ENCODE results near the gene KBTBD4. TPM values are rescaled to one million over a fixed set of nuclear protein-coding genes. Genes with fewer than 3 reads are reported as not detected.

KBTBD4 gene
- total RNA-seq, 1 experiment from 2014 or later: 15.9 TPM

GRCh38 chr11:47589584-47589976 is 10.8 kb upstream of the KBTBD4 start:
- no peaks in the 10 kb centered on the region for H4K20me1 ChIP-seq (ENCODE audit: control insufficient read depth, insufficient read depth, insufficient read length)
- no peak overlapping the region for H2BK20ac ChIP-seq (ENCODE audit: low read depth, low read length, poor library complexity, severe bottlenecking)
- no peak overlapping the region for H2BK120ac ChIP-seq (ENCODE audit: low read depth, low read length, poor library complexity, severe bottlenecking)
- H2BK12ac ChIP-seq (ENCODE audit: insufficient read length, low read depth, low read length): no peak overlapping the region
- H3T11ph ChIP-seq (ENCODE audit: low read length): no peak overlapping the region
- H4K91ac ChIP-seq (ENCODE audit: insufficient read length, low read depth, low read length): no peak overlapping the region
- H3K4ac ChIP-seq (ENCODE audit: low read depth, low read length): no peak overlapping the region
- H3K9me3 ChIP-seq (ENCODE audit: control insufficient read depth, low read depth, low read length): no peaks in the 10 kb centered on the region
- TF ChIP-seq CTCF (conservative IDR thresholded peaks at IDR 0.05): no peak
- no peak overlapping the region for H3K14ac ChIP-seq (ENCODE audit: insufficient read depth, low read length)
- no peaks in the 10 kb centered on the region for H3K79me2 ChIP-seq (ENCODE audit: insufficient read depth, low read length)
- WGBS (ENCODE audit: extremely low coverage, insufficient read length, low lambda C conversion rate): no CpG with 5 or more reads among the region's 51 CpGs
- no peak overlapping the region for H3K4me2 ChIP-seq (ENCODE audit: insufficient read depth, insufficient read length, low read length)
- H4K8ac ChIP-seq (replicated peaks; ENCODE audit: insufficient read length, low read depth, low read length): no peak overlapping the region
- peaks cover 9% of the 10 kb centered on the region; the same call in 1 of the 2 replicates for H3K27me3 ChIP-seq (ENCODE audit: insufficient read depth, low read length)
- no peak overlapping the region for H2AK5ac ChIP-seq (ENCODE audit: insufficient read length, low read length)
- no peak overlapping the region for H3K23ac ChIP-seq (ENCODE audit: insufficient read length, low read depth, low read length)
- H3K56ac ChIP-seq (ENCODE audit: insufficient read length, low read depth, low read length): no peak overlapping the region
- H2BK5ac ChIP-seq (ENCODE audit: insufficient read length, low read length): no peak overlapping the region
- H3K18ac ChIP-seq (ENCODE audit: insufficient read length, low read depth, low read length): no peak overlapping the region
- no peak overlapping the region for H4K5ac ChIP-seq (ENCODE audit: insufficient read length, low read depth, low read length)
- H3K4me3 Mint-ChIP-seq: no peak overlapping the region
- H3K27me3 Mint-ChIP-seq (ENCODE audit: low read depth): peaks cover 27% of the 10 kb centered on the region
- no peak overlapping the region for H2BK15ac ChIP-seq (ENCODE audit: low read depth, low read length)
- H3K79me1 ChIP-seq (ENCODE audit: insufficient read depth, low read depth, low read length, poor library complexity, severe bottlenecking): no peaks in the 10 kb centered on the region
- peaks cover 12% of the 10 kb centered on the region for H3K23me2 ChIP-seq (ENCODE audit: insufficient read length, low read depth, low read length, poor library complexity, severe bottlenecking)
- no peak for DNase-seq
- H3K27ac Mint-ChIP-seq: no peak overlapping the region
- H2AFZ ChIP-seq (ENCODE audit: low read length): no peak overlapping the region
- H3K4me1 ChIP-seq (ENCODE audit: insufficient read depth, low read length): no peaks in the 10 kb centered on the region
- no peak overlapping the region for H3K27ac ChIP-seq (ENCODE audit: insufficient read length, low read depth, low read length)
- H3K36me3 Mint-ChIP-seq (ENCODE audit: insufficient read depth in 1 of 3, low read depth in 3 of 3): peaks cover 0 to 7% (median under 1%) of the 10 kb centered on the region in 3 experiments; a peak in 4 of 7 replicates
- H3K9me3 Mint-ChIP-seq: no peaks in the 10 kb centered on the region; a peak in 1 of 5 replicates
- H3K9ac ChIP-seq (ENCODE audit: extremely low read depth, insufficient read length, low read length): no peak overlapping the region
- peaks cover 12 to 20% of the 10 kb centered on the region in 2 experiments for H3K4me1 Mint-ChIP-seq
